Stimulated activated CD4-positive, alpha-beta T cell treated with anti-CD3 and anti-CD28 coated beads, TNF-alpha, amount 100 ng/mL, for 48 hours (primary cell): ENCODE measurements around the gene SLC66A1.
A peak's percentile ranks its signal among the peaks of the same experiment; 100 is the strongest.

Experiments
- DNase-seq, 3 donors: peaks; one replicate each; pipeline ENCODE4 v3.0.0-alpha.2; 2020; ENCODE audit warnings: low read depth in 3 of 3

SLC66A1 gene

GRCh38 chr1:19325368-19325957, 13.3 kb downstream of the SLC66A1 start:
- DNase-seq = no peak

- DNase-seq = no peak
Observed at GRCh38 chr1:19325958-19326747, 14.0 kb downstream of the SLC66A1 start.

GRCh38 chr1:19326748-19327065, 14.6 kb downstream of the SLC66A1 start:
- DNase-seq = no peak

- DNase-seq = no peak
Observed at GRCh38 chr1:19327301-19327700, 15.2 kb downstream of the SLC66A1 start.

GRCh38 chr1:19327736-19328135, 15.6 kb downstream of the SLC66A1 start:
- DNase-seq = no peak

GRCh38 chr1:19328486-19328885, 16.4 kb downstream of the SLC66A1 start:
- no peak for DNase-seq

GRCh38 chr1:19329188-19329587, 17.1 kb downstream of the SLC66A1 start:
- no peak for DNase-seq

- no peak for DNase-seq
Observed at GRCh38 chr1:19329611-19330010, 17.5 kb downstream of the SLC66A1 start.

GRCh38 chr1:19330449-19331135, 18.5 kb downstream of the SLC66A1 start:
- no peak for DNase-seq

GRCh38 chr1:19331262-19331878, 19.2 kb downstream of the SLC66A1 start:
- DNase-seq = no peak

- DNase-seq = no peak
Observed at GRCh38 chr1:19332832-19333231, 20.7 kb downstream of the SLC66A1 start.

- DNase-seq = no peak
Observed at GRCh38 chr1:19333587-19334354, 21.6 kb downstream of the SLC66A1 start.

GRCh38 chr1:19336543-19336942, 24.4 kb downstream of the SLC66A1 start:
- peak; percentile 43 to 73 (median 54) for DNase-seq

GRCh38 chr1:19337289-19337688, 25.2 kb downstream of the SLC66A1 start:
- no peak for DNase-seq

GRCh38 chr1:19338323-19338762, 26.2 kb downstream of the SLC66A1 start:
- no peak for DNase-seq

- no peak for DNase-seq
Observed at GRCh38 chr1:19339214-19339861, 27.2 kb downstream of the SLC66A1 start.

GRCh38 chr1:19340387-19340937, 28.3 kb downstream of the SLC66A1 start:
- DNase-seq = no peak

GRCh38 chr1:19341201-19342061, 29.3 kb downstream of the SLC66A1 start:
- peak; percentile 69 to 72 (median 71) for DNase-seq

- DNase-seq = no peak
Observed at GRCh38 chr1:19342062-19342750, 30.1 kb downstream of the SLC66A1 start.
